Stimulated activated CD4-positive, alpha-beta T cell treated with anti-CD3 and anti-CD28 coated beads, Interleukin-1b, Interleukin-23, amount 100 ng/mL, for 4 hours (primary cell): Measurements from ENCODE around the gene NDRG2.
"Not testable (repeated sequence)": the region's sequence is repeated elsewhere in the genome, so short reads cannot be mapped to it uniquely, and the experiment has no call there.

ENCODE experiments used
- DNase-seq, 2 donors: peaks; one replicate each; pipeline ENCODE4 v3.0.0-alpha.2; 2020; ENCODE audit warnings: low read depth in 2 of 2

NDRG2 gene

DNA sequence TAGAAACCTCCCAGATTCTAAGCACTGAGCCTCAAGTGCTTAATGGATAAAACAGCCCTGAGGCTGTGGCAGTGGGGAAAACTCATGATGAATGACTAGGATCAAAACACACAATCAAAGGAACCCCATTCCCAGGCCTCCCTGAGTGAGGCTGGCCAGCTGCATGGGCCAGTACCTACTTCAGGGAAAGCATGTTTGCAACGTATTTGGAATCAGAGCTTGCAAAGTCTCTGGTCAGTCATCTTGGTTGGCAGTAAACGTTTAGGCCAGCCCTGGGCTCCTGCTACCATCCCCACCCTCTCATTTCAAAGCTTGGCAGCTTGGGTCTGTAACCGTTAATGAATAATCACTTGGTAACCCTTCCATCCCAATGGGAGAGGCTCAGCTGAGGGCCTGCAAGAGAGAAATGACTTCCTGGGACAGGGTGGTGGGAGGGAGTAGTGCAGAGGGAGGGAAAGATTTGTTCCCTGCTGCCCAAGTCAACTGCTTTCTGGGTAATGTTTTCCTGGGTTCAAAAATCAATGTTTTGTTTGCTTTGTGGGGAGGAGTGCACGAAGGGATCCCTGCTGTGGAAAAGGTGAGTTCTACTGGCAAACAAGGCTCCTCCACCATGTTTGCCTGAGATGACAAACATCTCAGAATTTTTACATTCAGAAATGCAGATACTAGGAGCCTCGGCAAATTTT lies 30.7 kb upstream of the NDRG2 start:
- DNase-seq: no peak

DNA sequence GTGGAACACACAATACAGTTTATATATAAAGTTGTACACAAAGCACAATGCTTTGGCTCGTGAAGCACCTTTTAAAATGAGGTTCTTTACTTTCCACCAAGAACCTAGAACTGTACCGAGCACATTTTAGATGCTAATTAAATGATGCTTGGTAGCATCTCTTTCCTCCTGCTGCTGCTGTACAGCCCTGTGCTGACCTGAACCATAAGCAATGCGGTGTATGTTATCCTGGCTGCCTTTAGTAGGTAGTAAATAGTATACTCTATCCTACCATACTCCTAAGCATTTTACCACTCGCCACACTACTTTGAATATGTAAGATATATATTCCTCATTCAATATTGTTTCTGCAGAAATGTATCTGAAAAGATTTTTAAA lies 29.9 kb upstream of the NDRG2 start:
- DNase-seq: no peak

DNA sequence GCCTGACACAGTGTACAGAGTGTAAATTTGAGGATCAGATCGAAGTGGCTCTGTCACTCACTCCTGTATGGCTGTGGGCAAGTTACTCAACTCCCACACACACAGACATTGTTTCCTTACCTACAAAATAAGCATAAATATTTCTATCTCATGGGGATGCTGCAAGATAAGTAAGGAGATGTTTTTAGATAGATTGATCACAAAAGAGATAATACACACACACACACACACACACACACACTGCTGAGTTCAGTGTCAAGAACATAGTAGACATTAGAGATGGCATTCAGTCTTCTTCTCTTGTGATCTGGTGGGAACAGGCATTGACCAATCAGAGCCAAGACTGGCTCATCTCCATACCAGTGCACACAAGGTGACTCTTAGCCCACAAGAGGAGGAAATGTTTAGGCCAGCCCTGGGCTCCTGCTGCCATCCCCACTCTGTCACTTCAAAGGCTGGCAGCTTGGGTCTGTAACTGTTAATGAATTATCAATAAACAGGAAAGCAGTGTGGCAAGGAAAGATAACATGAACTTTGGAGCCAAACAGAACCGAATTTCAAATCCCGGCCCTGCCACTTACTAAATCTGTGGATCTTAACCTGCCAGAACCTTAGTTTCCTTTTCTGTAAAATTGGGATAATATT lies 29.4 kb upstream of the NDRG2 start:
- no peak for DNase-seq

DNA sequence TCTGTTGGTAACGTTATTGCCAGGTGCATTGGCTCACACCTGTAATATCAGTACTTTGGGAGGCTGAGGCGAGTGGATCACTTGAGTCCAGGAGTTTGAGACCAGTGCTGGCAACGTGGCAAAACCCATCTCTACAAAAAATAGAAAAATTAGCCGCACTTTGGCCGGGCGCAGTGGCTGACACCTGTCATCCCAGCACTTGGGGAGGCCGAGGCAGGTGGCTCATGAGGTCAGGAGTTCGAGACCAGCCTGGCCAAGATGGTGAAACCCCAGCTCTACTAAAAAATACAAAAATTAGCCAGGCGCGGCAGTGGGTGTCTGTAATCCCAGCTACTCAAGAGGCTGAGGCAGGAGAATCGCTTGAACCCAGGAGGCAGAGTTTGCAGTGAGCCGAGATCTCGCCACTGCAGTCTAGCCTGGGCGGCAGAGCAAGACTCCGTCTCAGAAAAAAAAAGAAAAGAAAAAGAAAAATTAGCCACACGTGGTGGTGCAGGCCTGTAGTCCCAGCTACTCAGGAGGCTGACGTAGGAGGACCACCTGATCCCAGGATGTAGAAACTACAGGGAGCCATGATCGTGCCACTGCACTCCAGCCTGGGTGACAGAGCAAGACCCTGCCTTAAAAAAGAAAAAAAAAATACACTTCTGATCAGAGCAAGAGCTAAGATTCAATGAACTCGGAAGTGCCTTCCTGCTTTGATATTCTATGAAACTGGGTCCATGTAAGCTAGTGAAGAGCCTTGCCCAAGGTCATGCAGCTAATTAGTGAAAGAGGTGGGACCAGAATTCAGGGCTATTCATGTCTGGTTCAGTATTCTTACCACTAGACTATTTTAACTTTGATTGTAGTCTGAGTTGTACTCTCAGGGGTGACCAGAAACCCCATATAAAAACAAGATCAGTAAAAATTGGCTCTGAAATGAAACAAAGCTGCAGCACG lies 28.6 kb upstream of the NDRG2 start:
- no peak for DNase-seq

DNA sequence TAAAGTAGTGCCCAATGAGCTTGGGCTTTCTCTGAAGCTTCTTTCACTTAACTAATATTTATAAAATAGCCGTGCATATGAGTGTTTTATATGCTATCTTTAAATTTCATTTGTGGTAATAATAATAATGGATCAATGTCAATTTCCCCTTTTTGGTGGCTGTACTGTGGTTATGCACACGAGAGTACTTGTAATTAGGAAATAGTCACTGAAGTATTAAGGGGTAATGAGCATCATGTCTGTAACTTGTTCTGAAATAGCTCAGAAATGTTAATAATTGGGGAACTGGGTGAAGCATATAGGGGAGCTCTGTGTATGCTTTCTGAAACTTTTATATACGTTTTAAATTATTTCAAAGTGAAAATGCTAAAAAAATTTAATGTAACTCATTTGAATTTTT lies 25.7 kb upstream of the NDRG2 start:
- no peak for DNase-seq

DNA sequence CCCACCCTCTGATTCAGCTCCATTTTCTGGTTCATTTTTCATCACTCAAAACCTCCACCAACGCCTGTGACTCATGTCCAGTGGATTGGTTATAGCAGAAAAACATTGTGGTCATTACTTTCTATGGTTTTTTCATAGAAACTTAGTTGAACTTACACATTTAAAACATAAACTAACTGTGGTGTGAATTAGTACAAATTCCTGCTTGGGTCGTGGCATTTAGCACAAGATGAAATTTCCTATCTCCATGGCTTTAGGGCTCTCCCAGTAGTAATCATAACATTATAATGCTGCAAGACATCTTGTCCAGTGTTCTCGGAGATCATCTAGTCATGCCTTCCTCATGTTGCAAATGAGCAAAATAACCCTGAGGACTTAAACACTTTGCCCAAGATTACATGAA lies 24.4 kb upstream of the NDRG2 start:
- no peak for DNase-seq

DNA sequence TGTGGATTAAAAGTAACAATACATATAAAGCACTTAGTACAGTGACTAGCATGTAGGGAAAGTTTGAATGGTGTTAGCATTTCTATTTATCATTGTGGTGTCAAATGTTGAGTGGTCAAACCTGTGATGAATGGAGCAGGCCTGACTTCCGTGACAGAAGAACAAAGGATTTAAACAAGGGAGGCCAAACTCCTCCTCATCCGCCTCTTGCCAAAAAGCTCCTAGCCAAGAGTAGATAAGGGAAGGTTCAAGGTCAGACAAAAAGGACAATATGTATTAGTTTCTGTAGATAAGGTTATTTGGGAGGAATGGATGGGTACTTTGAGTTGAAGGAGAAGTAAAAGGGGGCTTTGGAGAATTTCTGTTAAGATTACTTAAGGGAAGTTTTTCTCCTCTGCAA lies 23.8 kb upstream of the NDRG2 start:
- DNase-seq: no peak

DNA sequence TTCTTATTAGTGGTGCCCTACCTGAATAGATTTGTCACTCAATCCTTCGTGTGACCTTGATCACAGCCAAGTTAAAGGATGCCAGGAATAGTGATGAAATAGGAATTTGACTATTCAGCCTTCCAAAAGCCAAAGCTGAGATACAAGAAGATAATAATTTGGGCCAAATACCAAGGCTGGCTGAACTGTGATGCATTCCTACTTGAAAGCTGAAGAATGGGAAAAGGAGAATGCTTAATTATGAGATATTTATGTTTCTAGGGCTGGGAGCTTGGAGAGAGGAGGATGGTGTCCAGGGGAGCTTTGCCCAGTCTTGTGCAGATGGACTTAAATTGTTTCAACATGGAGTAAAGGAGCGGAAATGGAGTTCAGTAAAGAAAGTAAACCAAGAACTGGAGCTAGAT lies 22.5 kb upstream of the NDRG2 start:
- no peak for DNase-seq

DNA sequence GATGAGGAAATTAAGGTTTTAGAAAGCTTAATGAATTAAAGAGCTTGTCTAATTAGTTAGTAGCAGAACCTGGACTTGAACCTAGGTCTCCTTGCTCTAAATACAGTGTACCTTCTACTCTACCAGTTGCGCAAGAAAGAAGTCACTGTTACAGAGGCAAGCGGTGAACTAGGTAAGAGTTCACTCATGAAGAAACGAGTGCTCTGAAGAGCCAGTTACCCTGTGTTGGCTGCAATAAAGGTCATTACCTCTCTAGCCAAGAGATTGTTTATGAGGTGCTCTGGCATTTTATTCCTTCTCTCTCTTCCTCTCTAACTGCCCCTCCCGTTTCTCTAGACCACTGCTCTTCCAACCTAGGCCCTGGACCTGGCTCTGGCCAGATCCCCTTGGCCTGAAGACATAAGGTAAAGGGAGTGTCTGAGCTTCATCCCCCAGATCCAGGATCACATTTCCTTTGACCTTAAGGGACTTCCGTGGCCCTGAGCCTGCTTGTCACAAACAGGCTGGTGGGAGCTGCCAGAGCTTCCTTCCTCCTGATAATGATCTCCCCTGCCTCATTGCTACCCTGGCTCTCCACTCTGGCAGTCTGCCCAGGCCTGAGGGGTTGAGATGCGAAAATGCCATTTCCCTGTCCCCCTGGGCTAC lies 19.2 kb upstream of the NDRG2 start:
- no peak for DNase-seq

DNA sequence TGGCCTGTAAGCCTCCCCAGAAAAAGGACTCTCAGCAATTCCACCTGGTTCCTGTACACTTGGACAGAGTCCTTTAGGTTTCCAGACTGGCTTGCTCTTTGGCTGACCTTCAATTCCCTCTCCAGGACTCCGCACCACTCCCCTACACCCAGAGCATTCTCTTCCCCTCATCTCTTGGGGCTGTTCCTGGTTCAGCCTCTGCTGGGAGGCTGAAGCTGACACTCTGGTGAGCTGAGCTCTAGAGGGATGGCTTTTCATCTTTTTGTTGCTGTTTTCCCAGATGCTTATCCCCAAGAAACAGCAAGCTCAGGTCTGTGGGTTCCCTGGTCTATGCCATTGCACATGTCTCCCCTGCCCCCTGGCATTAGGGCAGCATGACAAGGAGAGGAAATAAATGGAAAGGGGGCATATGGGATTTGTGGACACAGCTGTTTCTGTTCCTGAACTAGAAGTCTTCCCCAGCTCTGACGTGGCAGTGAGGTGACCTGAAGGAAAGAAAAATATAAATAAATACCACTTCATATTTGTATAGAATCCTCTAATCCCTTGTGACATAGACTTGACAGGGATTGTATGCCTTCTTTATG lies 18.6 kb upstream of the NDRG2 start:
- no peak for DNase-seq

DNA sequence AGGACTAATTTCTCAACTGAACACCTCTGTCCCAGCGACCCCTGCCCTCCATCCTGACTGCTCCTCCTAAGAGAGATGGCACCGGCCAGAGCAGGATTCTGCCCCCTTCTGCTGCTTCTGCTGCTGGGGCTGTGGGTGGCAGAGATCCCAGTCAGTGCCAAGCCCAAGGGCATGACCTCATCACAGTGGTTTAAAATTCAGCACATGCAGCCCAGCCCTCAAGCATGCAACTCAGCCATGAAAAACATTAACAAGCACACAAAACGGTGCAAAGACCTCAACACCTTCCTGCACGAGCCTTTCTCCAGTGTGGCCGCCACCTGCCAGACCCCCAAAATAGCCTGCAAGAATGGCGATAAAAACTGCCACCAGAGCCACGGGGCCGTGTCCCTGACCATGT lies 18.1 kb upstream of the NDRG2 start:
- DNase-seq: no peak

DNA sequence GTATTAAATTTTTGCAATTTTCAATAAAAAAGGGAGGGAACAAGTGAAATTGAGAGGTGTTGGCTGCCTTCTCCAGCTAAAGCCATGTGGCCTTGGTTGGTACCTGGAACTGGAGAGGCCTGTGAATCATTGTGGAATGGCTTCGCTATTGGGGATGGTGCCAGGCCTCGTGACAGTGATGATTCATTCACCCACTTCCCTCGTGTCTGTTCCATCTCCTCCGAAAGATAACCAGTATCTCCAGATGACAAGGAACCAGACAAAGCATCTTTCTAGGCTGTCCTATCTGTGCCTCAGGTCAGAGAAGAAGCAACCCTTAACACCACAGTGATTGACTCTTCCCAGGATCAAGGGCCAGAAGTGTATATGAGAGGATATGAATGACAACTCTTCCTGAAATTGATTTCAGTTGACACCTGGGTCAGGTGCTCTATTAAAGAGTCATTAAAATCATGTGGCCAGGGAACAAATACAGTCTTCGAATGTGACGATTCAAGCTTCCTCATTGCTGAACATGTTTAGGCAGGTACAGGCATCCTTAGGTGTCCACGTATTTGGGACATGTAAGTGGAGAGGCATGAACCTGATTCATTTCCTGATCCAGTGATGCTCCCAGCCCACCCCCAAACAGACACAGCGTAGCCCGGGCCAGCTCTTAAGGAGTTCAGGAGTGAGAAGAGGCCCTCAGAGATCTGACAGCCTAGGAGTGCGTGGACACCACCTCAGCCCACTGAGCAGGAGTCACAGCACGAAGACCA lies 17.0 kb upstream of the NDRG2 start, which contains the start of gene RNASE7:
Gene RNASE7 (plus strand): TSS at position 687 of the 758 bp plus-strand sequence. CDS start 631 bp downstream, outside the sequence.
- DNase-seq: no peak

DNA sequence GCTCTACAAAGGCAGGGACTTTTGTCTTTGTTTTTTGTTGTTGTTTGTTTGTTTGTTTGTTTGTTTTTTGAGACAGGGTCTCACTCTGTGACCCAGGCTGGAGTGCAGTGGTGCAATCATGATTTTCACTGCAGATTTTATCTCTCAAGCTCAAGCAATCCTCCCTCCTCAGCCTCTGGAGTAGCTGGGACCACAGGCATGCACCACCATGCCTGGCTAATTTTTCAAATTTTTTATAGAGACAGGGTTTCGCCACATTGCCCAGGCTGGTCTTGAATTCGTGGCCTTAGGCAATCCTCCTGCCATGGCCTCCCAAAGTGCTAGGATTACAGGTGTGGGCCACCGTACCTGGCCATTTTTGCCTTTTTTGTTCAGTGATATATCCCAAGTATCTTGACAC lies 16.1 kb upstream of the NDRG2 start:
- DNase-seq: not testable (repeated sequence)

DNA sequence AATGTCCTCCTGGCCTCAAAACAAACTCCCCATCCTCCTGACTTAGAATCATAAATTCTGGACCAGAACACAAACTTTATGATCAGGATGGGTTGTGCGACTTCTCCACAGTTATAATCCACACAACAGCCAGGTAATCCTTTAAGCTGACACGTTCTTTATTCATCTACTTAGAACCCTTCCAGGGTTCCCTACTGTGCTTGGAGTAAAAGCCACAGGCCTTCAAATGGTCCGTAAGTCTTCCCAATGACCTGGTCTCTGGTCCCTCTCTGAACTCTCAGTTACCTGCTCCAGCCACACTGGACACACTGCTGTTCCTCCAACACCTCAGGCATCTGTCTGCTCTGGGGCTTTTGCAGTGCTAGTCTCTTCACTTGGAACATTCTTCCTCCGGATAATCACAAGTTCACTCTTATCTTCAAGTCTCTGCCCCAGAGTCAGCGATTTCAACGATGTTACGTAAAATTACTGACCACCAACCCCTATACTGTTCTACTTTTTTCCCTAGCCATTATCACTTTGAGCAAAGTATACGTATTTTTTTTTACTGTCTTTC lies 15.6 kb upstream of the NDRG2 start:
- no peak for DNase-seq

DNA sequence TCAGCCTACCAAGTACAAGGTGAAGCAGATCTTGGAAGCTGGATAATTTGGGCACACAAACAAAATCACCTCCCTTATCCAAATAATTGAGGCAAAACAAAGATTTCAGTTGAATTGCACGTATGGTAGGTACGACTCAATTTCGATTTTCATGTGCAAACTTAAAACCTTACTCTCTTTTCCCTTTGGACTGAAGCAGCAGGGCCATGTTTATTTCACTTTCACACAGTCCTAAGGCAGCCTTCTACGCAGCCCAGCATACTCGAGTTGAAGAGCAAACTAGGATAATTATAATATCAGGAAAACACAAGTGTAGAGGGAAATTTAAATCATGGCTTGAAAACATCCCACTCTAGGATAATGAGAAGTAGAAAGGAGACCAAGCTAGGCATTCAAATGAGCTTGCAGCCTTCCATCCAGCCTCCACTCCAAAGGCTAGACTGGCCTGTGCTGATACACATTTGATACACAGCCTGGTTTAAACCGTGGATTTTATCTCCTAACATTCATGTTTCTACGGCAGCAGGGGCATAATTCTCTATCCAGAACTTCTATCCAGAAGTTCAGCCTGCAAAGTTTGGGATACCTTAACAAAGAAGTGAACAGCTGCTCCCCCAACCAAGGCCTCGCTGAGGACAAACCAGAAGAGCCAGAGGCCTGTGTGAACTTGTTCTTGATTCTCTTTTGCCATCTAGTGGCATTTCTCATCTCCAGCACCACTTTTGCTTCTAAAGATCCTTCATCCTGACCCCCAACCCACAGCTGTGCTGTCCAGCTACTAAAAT lies 14.9 kb upstream of the NDRG2 start:
- DNase-seq: peak in 1 of 2 donors; percentile 13

DNA sequence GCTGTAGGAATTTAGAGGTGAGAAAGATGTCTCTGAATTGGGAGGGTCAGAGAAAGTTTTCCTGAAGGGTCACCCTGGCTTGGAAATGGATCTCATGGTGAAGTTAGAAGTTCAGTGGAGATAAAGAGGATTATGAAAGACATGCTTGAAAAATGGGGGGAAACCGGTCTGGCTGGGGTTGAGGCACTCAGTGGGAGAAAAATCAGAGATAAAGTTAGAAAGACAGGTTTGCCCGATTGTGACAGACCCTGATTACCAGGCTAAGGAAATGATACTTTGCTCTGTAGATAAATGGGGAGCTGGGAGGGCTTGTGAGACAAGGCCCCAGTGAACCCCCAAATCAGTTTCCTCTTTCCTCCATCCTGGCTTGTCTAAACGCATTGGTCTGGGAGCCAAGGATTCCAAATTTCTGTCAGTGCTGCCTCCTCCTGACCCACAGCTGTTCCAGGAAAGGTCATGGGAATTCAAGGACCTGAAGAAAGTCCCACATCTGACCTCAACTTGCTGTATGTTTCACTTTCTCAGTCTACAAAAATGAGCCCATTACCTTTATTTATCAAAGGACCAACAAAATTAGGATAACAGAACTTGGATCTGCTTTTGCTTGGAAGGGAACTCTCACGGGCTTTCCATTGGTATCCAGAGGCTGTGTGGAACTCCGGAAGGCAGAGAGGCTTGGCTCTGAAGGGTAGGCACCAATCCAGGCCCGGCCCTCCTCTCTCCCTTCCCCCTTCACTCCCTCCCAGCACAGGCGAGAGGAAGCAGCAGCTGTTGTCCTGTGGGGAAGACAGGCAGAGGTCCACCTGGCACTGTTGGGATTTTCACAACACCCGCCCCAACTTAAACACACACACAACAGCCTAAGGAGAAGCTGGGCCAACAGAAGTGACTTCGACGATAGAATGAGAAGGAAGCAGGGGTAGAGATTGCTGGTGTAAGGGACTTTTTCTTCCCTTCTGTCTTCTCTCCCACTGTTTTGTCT lies 13.9 kb upstream of the NDRG2 start:
- DNase-seq: no peak

DNA sequence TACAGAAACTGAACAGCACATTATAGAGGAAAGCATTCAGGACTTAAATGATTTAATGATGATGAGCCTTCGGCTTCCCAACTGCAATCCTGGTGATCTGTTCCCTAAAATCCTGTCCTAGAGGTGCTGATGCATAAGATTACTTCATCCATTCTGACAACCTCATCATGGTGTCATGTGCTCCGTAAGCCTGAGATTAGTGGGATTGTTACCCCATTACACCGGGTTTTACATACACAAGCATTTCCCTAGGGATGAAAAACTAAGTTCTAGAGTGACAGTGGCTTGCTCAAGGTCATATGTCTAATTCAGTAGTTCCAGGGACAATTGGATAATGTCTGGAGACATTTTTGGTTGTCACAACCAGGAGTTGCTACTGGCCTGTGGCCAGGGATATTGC lies 12.3 kb upstream of the NDRG2 start:
- DNase-seq: no peak

DNA sequence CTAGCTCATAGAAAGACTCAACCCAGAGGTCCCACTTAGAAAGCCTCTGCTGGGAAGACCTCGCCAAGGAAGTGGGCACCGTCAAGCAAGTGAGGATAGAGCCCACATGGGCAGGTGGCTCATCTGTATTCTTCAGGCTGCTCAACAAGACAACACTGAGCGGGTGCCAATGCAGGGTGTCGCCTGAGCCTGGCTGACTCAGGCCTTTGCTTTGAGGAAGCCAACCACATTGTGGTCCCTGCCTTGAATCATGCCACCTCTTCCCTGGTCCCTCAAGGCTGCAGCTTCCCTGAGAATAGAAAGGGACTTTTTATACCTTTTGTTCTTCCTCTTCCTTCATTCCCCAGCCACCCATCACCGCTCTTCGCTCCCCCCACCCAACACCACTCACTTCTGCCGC lies 11.9 kb upstream of the NDRG2 start:
- no peak for DNase-seq

DNA sequence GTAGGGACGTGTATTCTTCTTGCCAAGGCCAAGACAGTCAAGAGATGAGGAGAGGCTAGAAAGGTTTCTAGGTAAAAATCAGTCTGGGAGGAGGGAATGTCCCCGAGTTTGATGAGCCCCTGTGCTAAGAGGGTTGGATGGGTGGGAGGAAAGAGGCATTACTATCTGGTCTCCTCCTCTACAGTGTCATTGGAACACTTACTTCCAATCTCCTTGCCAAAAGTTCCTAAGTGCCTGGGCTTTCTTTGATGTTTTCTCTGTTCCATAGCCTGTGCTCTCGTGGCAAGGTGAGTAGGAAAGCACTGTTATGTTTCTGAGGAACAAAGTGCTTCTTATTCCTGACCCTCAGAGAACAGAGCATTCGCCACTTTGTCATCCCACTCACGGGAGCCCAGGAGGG lies 9.8 kb upstream of the NDRG2 start, which contains the start of gene RNASE13:
Gene RNASE13 (minus strand): TSS at position 101 of the 400 bp plus-strand sequence. CDS start 519 bp downstream, outside the sequence.
- DNase-seq: no peak
